Stomach smooth muscle (tissue), 2 donors: ENCODE results near the gene DNAH6.
"Not testable (repeated sequence)": the region's sequence is repeated elsewhere in the genome, so short reads cannot be mapped to it uniquely, and the experiment has no call there.

ENCODE experiments used
- H3K27ac ChIP-seq: one replicate; pipeline ENCODE4 v1.7.0; 2013; ENCODE audit warnings: mild to moderate bottlenecking, low read length, inconsistent platforms
- H3K27me3 ChIP-seq, 2 donors: one replicate each; pipeline ENCODE4 v1.7.0; 2013; ENCODE audit warnings: low read length in 2 of 2; ENCODE audit not compliant: insufficient read depth in 2 of 2, control insufficient read depth in 1 of 2
- H3K36me3 ChIP-seq, 2 donors: one replicate each; pipeline ENCODE4 v1.7.0; 2013; ENCODE audit warnings: low read length in 2 of 2; ENCODE audit not compliant: control insufficient read depth in 2 of 2, insufficient read depth in 2 of 2
- H3K4me1 ChIP-seq: one replicate; pipeline ENCODE4 v1.7.0; 2013; ENCODE audit warnings: low read length; ENCODE audit not compliant: control insufficient read depth, insufficient read depth
- H3K4me3 ChIP-seq, 2 donors: one replicate each; pipeline ENCODE4 v1.7.0; 2013; ENCODE audit warnings: low read length in 2 of 2
- H3K9ac ChIP-seq, 2 donors: one replicate each; pipeline ENCODE4 v1.7.0; 2013; ENCODE audit warnings: low read length in 2 of 2, mild to moderate bottlenecking in 1 of 2
- H3K9me3 ChIP-seq, 2 donors: one replicate each; pipeline ENCODE4 v1.7.0; 2013; ENCODE audit warnings: low read length in 2 of 2; ENCODE audit not compliant: control insufficient read depth in 2 of 2
- donor health status: healthy.
- donor health status: Pancreatic carcinoma.

DNAH6 gene

GRCh38 chr2:84548303-84548702, 32.0 kb downstream of the DNAH6 start:
- Histone ChIP-seq H3K27ac (no peak overlapping the region), H3K27me3 (no peaks in the 10 kb centered on the region), H3K4me3 (no peak overlapping the region), H3K9me3 (no peaks in the 10 kb centered on the region), H3K9ac (no peak overlapping the region), H3K4me1 (no peaks in the 10 kb centered on the region), H3K36me3 (no peaks in the 10 kb centered on the region)

- Histone ChIP-seq H3K36me3 (no peaks in the 10 kb centered on the region), H3K27ac (no peak overlapping the region), H3K27me3 (no peaks in the 10 kb centered on the region), H3K4me1 (no peaks in the 10 kb centered on the region), H3K9ac (no peak overlapping the region), H3K9me3 (no peaks in the 10 kb centered on the region), H3K4me3 (no peak overlapping the region)
Measured at GRCh38 chr2:84550916-84551315, 34.6 kb downstream of the DNAH6 start.

GRCh38 chr2:84551526-84551925, 35.2 kb downstream of the DNAH6 start:
- not testable (repeated sequence) for H3K4me3 ChIP-seq, H3K9ac ChIP-seq, H3K27me3 ChIP-seq, H3K4me1 ChIP-seq, H3K9me3 ChIP-seq, H3K27ac ChIP-seq, H3K36me3 ChIP-seq

GRCh38 chr2:84556190-84556589, 39.9 kb downstream of the DNAH6 start:
- H3K4me1 ChIP-seq, result no peaks in the 10 kb centered on the region
- no peak overlapping the region for H3K27ac ChIP-seq
- no peak overlapping the region for H3K9ac ChIP-seq
- no peaks in the 10 kb centered on the region for H3K27me3 ChIP-seq
- no peaks in the 10 kb centered on the region for H3K9me3 ChIP-seq
- no peaks in the 10 kb centered on the region for H3K36me3 ChIP-seq
- H3K4me3 ChIP-seq, result no peak overlapping the region

GRCh38 chr2:84559838-84560237, 43.5 kb downstream of the DNAH6 start:
- no peak overlapping the region for H3K9ac ChIP-seq

GRCh38 chr2:84579661-84580060, 63.4 kb downstream of the DNAH6 start:
- Histone ChIP-seq H3K27me3 (no peaks in the 10 kb centered on the region), H3K4me1 (no peaks in the 10 kb centered on the region), H3K9me3 (no peaks in the 10 kb centered on the region), H3K9ac (no peak overlapping the region), H3K36me3 (no peaks in the 10 kb centered on the region), H3K27ac (no peak overlapping the region), H3K4me3 (no peak overlapping the region)

More at GRCh38 chr2:84559838-84560237, 43.5 kb downstream of the DNAH6 start:
- Histone ChIP-seq H3K9me3 (no peaks in the 10 kb centered on the region), H3K4me3 (no peak overlapping the region), H3K36me3 (no peaks in the 10 kb centered on the region), H3K27ac (no peak overlapping the region), H3K4me1 (no peaks in the 10 kb centered on the region), H3K27me3 (no peaks in the 10 kb centered on the region)

GRCh38 chr2:84603911-84604310, 87.6 kb downstream of the DNAH6 start:
- no peaks in the 10 kb centered on the region for H3K4me1 ChIP-seq
- H3K36me3 ChIP-seq, result no peaks in the 10 kb centered on the region
- H3K9ac ChIP-seq, result no peak overlapping the region
- H3K27ac ChIP-seq, result no peak overlapping the region
- no peaks in the 10 kb centered on the region for H3K9me3 ChIP-seq
- H3K4me3 ChIP-seq, result no peak overlapping the region
- no peaks in the 10 kb centered on the region for H3K27me3 ChIP-seq

- Histone ChIP-seq H3K27me3 (no peaks in the 10 kb centered on the region), H3K4me3 (no peak overlapping the region), H3K36me3 (no peaks in the 10 kb centered on the region), H3K4me1 (no peaks in the 10 kb centered on the region), H3K9me3 (no peaks in the 10 kb centered on the region), H3K27ac (no peak overlapping the region), H3K9ac (no peak overlapping the region)
Measured at GRCh38 chr2:84613082-84613481, 96.8 kb downstream of the DNAH6 start.

- no peak overlapping the region for H3K4me3 ChIP-seq
- no peak overlapping the region for H3K9ac ChIP-seq
- no peaks in the 10 kb centered on the region for H3K4me1 ChIP-seq
- no peak overlapping the region for H3K27ac ChIP-seq
- no peaks in the 10 kb centered on the region for H3K36me3 ChIP-seq
- H3K27me3 ChIP-seq, result no peaks in the 10 kb centered on the region
- H3K9me3 ChIP-seq, result no peaks in the 10 kb centered on the region
Measured at GRCh38 chr2:84619794-84620371, 103.6 kb downstream of the DNAH6 start.

GRCh38 chr2:84628486-84628885, 112.2 kb downstream of the DNAH6 start:
- no peak overlapping the region for H3K27ac ChIP-seq
- H3K9me3 ChIP-seq, result no peaks in the 10 kb centered on the region
- no peaks in the 10 kb centered on the region for H3K4me1 ChIP-seq
- H3K9ac ChIP-seq, result no peak overlapping the region
- no peaks in the 10 kb centered on the region for H3K27me3 ChIP-seq
- H3K36me3 ChIP-seq, result no peaks in the 10 kb centered on the region
- H3K4me3 ChIP-seq, result no peak overlapping the region

- Histone ChIP-seq H3K9ac (no peak overlapping the region), H3K27ac (no peak overlapping the region)
Measured at GRCh38 chr2:84629550-84629949, 113.3 kb downstream of the DNAH6 start.

More at GRCh38 chr2:84629550-84629949, 113.3 kb downstream of the DNAH6 start:
- H3K36me3 ChIP-seq, result no peaks in the 10 kb centered on the region
- no peak overlapping the region for H3K4me3 ChIP-seq
- H3K9me3 ChIP-seq, result no peaks in the 10 kb centered on the region
- no peaks in the 10 kb centered on the region for H3K4me1 ChIP-seq
- no peaks in the 10 kb centered on the region for H3K27me3 ChIP-seq
